Activated CD4-positive, CD25-positive, alpha-beta regulatory T cell (primary cell): ENCODE results near the gene ARHGEF3.
A peak's percentile ranks its signal among the peaks of the same experiment; 100 is the strongest.

Source experiments
- DNase-seq, 4 experiments: peaks; one replicate each; lab custom pipeline; 2025; lab: John Stamatoyannopoulos, UW

The ARHGEF3 gene

DNA sequence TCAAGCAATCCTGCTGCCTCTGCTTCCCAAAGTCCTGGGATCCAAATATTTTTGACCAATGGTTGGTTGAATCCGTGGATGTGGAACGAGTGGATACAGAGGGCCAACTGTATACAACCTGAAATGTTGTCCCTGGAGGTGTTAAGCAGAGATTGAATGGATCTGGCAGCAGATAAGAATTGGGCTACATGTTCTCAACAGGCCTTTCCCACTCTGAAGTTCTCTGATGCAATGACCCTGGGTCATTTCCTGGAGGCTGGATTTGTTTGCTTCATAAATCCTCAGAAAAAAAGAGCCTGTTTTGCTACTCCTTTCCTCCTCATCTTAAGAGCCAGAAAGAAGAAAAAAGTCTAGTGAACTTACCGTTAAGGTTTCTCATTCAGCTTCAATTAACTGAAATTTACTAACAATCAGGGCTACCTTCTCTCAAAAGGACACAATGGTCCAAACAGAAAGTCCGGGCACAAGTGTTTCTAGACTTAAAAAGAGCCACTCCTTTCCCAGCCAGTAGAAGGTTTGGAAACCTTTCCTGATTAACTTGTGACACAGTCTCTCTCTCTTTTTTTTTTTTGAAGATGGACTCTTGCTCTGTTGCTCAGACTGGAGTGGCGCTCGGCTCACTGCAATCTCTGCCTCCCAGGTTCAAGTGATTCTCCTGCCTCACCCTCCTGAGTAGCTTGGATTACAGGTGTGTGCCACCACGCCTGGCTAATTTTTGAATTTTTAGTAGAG is 6.5 kb downstream of the ARHGEF3 start:
- DNase-seq = no peak

DNA sequence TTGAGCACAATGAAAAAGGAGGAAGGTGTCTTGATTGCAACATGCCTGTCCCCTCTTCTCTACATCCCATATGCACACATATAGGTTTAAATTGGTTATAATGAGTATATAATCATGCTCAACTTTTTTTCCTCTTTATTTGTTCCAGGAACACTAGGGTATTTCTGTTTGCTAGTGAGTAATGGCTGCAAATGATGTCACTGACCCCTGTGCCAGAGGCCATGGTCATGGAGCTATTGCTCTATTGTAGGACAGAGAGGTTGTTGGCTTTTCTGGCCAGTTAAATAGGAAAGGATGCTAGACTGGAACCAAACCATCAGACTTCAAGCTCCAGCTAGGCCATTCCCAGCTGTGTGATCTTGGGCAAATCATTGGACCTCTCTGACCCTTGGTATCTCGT is 9.6 kb downstream of the ARHGEF3 start:
- DNase-seq = no peak

DNA sequence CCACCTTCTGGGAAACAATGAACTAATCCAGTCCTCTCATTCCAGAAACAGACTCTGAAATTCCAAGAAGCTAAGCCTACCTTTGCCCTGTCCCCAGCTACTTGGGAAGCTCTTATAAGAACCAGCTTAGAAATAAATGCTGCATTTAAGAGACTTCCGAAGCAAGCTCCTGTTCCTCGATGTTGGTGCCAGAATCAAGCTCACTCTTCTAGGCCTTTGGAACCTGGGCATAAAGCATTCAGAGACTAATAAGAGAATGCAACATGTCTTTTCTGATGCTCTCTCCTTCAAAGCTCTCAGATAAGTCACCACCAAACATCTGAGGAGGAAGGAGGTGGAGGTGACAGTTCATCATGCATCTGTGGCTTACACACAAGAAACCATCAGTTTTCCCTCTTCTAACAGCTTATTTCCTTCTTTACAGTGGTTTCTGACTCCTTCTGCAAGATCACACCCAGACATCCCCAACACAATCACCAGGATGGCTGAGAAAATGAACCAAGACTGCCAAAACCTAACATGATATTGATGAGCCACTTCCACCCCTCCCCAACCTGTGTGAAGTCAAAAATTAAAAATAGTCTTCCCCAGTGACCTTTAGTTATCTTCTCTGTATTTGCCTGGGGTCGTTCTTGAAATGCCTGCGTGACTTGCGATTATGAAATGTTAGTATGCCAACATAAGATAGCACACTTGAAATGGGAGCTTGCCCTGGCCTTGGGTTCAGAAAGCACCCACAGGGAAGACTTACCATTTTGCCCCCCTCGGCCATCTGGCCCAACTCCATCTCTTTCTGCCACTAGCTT is 11.5 kb downstream of the ARHGEF3 start:
- DNase-seq = no peak

DNA sequence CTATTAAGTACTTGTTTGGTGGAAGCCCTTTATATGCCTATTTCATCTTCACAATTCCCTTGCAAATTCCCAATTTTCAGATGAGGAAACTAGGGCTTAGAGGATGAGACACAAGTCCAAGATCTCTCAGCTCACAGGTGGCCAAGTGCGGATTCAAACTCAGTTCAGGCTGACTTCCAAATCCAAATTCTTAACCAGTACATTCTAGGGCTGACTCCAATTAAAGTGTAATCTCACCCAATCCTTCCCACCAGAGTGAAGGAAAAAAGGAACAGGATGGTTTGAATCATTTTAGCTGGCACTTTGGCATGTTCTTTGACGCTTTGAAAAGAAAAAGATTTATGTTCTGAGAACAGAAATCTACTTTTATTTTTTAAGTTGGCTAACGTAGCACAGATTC is 12.7 kb downstream of the ARHGEF3 start:
- DNase-seq = no peak

DNA sequence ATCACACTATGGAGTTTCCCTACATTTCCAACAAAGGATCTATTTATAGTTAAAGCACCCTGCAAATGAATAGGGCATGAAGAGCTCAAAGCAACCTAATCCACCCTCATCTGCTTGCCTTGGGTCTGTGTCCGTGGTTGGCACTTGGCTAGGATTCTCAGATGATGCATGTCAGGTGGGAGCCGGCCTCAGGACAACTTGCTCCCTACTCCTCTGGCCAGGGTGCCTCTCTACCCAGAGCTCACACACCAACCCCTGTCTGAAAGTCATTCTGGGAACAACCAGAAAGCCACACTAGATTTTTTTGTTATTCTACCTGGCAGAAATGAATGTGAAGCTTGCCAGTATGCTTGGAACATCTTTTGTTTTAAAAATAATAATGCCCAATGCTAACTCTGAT is 13.2 kb downstream of the ARHGEF3 start:
- DNase-seq = no peak

DNA sequence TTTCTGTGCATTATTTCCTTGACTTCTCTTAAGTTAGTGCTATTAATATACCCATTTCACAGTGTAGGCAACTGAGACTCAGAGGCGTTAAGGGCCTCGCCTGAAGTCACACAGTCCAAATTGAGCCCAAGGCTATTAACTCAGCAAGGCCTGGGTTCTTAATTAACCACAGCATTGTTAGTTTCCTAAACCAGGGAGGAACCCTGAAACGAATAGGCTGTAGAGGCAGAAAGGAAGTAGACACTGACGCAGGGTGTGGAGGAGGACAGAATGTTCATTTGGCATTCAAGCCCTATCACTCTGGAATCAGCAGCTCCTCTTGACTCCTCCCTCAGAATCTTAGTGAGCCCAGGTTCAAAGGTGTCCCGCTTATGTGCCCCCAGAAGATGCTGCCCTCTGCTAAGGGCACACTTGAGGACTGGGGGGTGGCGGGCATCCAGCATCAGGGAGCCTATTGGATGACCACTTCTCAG is 13.9 kb downstream of the ARHGEF3 start:
- DNase-seq = no peak

DNA sequence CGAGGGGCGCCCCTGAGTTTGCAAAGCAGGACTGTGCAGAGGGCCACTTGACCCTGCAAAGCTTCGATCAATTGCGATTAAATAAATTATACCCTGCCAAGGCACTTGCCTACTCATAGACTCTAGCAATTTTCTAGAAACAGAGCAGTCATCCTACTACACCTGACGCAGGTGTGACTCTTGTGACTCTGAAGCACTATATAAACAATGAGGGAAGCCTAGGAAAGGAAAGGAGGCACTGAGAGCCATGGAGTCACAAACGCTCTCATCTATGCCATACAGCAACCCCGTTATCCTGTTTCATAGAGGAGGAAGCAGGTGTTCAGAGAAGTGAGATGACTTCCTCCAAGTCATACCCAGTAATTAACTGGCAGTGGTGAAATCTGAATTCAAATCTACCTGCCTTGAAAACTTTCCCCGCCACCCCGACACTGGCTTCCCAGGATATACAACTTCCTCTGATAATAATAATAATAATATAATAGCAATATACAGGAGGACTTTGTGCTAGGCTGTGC is 14.4 kb downstream of the ARHGEF3 start:
- DNase-seq = no peak

DNA sequence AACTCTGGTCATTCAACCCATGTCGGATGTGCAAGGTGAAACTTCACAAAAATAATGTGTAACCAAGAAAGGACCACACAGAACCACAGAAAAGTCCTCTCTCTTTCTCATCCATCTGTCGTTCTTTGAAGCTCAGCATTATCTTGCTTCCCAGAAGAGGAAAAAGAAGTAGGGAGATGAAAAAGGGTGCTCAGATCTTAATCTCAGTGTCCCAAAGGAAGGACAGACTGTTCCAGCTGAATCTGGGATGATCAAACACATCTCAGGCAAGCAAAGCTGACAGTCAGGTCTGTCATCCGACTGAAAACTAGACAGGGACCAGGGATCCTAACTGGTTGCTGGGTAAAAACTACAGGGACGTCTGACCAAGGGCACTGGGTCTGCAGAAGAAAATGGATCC is 16.2 kb downstream of the ARHGEF3 start:
- DNase-seq = no peak

DNA sequence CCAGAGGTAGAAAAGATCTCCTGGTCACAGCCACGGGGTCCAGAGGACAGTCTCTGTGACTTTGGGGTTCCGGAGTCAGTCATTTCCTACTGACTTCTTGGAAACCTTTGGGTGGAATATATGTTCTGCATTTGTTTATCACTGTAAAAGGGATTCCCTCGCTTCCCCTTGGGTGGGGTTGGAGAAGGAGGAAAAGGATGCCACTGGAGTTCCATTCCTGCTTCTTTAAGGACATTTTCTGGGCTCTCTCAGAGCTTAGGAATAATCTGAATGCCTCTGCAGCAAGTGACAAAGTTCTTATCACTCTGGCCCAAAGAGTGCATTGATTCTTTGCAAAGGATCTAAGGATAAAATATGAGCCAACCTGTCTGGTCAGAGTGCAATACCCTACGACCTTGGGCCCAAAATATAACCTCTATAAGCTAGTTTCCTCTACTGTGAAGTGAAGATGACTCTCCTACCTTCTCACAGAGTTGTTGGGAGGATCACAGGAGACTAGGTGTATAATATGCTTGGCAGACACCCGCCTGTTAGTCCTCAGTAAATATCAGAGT is 17.2 kb downstream of the ARHGEF3 start:
- no peak for DNase-seq

DNA sequence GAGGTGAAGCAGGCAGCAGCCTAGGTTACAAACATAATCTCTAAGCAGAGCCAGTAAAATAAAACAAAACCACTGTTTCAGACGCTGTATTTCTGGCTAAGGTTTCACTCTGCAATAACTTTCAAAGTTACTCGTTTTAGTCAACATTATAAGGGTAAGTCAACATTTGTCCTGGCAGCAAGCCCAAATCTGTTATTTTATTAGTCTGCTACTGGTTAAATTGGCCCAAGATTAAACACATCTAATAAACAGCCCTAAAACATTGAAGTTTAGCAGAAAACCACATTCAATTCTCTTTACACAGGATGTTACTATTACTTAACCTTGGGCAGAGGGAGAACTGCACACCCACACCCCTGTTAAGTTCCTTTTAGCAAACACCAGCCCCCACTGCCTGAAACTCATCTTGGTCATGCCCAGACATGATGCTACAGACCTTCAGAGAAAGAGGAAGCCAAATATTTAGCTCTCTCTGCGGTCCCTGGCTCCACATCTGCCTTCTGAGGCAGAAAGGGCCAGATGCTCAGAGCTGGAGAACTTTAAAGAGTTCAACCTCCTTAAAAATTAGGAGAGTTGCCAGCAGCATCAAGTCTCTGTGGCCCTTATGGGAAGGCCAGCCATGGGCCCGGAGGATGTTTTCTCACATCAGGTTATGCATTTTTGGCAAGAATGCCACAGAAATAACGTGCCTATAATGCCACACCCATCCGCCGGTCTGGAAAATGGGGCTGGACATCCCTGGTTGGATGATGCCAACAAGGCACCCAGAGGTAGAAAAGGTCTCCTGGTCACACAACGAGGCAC is 17.9 kb downstream of the ARHGEF3 start:
- DNase-seq = peak in 3 of 4 experiments; percentile 33 to 63 (median 50)

DNA sequence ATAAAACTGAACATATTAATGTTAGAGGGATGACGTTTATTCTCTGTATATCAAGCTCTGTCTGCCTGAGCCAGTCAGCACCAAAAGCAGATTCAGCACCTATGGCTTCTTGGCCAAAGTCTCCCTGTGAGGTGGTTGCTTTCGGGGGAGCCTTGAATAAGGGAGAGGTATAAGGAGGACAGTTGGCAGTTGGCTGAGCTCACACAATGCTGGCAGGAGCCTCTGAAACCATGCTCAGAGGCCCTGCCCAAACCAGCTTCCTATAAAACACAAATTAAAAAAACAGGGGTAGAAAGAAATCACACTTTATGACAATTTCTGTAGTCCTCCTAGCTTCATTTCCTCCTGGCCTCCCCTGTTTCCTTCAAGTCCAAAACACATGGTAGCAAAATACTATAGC is 18.8 kb downstream of the ARHGEF3 start:
- DNase-seq = no peak

DNA sequence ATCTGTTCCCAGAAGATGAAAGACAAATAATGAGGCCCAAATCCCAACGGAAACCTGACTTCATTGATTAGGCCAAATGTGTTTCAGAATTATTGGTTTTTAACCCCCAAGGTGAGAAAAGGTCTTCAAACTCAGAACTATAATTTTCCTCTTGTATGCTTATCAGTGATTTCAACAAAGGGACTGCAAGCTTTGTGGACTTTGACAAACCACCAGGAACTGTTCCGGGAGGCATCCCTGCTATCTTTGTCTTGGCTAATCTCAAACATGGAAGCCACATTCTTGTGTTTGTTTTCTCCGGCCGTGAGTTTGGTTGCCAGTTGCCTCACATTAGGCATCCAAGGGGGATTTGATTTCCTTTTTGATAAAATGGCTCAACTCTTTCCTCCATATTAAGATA is 19.5 kb downstream of the ARHGEF3 start:
- DNase-seq = no peak

DNA sequence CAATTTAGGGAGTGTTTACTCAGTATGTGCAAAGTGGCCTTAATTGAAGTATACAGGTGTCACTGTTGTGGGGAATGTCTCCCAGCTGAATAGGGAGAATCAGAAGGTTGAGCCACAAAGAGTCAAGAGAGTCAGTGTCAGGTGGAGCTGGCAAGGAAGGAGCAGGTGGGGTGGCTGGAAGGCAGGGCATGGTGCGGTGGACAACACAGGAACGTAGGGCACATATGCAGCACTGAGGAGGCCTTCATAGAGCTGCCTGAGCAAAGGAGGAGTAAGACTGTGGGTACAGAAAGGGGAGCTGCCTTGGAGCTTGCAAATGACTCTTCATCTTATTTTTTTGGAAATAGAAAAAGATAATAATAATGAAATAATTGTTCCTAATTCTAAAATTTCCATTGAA is 20.0 kb downstream of the ARHGEF3 start:
- DNase-seq = no peak

DNA sequence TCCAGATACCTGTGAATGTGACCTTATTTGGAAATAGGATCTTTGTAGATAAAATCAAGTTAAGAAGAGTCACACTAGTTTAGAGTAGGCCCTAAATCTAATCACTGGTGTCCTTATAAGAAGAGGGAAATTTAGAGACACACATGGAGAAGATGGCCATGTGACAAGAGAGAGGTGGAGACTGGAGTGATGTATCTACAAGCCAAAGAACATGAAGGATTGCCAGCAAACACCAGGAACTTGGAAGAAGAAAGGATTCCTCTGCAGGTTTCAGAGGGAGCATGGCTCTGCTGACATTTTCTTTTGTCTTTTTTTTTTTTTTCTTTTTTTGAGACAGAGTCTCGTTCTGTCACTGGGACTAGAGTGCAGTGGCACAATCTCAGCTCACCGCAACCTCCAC is 20.8 kb downstream of the ARHGEF3 start:
- no peak for DNase-seq

DNA sequence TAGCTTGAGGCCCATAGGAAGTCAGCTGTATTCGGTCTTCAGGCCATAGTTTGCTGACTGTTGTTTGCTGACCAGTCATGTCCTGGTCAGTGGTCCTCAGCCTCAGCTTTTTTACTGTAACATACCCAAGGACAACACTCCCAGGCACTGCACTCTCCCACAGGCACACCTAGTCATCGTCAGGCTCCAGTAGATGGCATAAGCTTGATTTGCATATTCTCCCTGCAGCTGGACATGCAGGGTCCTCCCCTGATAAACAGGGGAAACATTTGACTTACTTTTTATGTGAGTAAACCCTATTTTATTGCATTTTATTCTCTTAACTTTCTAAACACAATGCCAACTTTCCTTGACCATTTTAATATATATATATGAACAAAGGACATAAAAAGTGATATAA is 22.9 kb downstream of the ARHGEF3 start:
- no peak for DNase-seq

DNA sequence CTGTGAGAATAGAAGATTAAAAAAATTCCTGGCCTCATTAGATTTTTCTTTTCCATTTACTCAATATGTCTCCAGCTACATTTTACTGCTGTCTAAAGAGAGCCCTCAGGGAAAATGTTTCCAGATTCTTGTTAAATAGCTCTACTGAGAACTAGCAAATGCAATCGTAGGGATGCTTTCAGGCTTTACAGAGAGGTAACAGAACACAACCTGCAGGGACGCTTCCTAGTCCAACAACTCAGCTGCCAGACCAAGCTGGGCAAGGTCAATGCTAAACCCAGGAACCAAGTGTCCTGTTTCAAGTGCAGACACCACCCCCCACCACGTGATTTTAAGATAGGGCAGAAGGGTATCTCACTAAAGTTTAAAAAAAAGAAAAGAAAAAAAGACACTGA is 25.2 kb downstream of the ARHGEF3 start:
- DNase-seq = no peak

DNA sequence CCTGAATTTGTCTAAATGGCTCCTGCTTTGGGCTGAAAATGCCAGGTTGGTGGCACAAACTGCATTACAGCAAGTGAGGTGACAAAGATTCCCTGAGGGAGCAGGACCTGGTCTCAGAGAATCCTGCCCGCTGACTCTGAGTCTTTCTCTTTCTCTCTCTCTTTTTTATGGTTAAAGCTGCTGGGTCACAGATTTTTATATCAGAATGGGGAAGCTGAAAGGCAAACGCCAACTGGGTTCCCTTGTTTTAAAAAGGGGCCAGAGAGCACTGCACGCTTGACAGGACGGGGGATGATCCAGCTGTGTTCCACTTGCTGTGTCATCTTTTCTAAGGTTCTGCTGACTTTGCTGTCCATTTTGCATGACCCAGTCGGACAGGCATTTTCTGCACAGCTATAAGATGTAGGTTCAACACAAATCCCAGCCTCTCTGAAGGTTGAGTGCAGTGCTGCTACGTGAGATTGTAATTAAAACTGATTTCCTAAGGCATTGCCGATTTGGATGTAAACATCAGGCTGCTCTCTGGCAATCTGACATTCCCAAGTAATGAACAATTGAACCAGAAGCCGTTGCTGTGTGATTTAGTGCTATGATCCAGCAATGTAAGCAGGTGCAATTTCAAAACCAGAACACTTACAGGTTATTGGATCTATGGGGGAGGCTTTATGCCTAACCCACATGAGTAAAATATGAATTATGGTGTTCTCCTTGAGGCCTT is 25.8 kb downstream of the ARHGEF3 start:
- DNase-seq = no peak

DNA sequence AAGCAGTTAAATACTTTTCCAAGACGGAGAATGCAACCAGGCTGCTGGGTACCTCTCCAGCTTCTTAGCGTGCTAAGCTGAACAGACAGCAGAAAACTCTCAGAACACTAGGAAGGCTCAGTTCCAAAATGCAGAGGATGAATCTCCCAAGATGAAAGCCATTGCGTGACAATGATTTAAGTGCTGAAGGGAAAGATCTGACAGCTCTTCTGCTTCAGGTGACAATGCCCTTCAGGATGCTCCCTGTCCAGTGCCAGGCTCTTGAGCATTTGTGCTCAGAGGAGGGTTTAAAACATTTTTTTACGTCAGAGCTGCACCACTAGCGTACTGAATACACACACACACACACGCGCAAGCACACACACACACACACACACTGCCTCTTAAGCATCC is 26.3 kb downstream of the ARHGEF3 start:
- no peak for DNase-seq

DNA sequence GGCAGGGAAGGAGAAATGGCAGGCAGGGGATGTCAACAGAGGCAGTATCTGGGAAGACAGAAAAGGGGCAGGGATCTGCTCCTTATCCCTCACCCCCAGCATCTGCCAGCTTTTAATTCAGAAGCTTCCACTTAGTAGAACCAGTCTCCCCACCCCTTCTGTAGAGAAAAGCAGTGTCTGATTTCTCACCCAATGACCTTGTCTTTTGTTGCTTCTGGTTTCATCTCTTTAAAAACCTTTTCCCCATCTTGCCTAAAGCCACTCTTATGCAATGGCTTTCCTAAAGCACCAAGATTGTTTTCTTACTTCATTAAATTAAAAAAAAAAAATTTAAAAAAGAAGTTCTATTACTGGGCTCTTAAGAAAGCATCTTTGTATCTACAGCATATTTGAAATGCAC is 27.8 kb downstream of the ARHGEF3 start:
- no peak for DNase-seq

DNA sequence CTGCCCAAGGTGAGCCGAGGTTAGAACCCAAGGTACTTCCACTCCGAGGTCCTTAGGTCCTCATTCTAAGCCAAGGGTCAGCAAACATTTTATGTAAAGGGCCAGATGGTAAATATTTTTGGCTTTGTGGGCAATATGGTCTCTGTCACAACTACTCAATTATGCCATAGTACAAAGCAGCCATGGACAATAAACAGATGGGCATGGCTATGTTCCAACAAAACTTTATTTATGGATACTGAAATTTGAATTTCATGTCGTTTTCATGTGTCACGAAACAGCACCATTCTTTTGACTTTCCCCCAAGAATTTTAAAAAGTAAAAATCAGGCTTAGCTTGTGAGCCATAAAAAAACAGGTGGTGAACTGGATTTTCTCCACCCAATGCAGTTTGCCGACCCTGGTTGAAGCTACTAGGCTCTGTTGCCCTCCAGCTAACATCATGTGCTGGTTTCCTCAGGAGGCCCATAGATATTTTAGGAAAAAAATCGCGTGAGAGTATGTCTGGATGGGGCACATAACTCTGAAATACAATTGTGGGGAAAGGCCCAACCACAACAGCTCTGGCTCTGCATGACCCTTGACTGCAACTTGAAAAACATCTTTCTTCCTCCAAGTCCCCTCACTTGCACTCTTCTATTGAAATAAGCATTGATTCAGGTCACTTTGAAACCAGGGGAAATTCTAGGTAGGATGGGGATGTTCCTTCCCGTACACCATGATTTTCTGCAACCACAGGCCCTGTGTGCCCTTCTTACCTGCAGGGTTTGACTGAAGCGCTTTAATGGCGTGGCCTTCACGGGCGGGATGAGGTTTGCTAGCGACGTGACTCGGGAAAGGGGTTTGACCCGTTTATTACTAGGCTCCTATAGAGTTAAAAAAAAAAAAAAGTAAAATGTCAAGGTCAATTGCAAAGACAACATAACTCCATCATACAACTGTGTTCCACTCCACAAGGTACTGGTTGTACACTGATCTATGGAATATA is 28.5 kb downstream of the ARHGEF3 start:
- DNase-seq = no peak
